Measurements from ENCODE around the gene ARHGAP26. TPM values are rescaled to one million over a fixed set of nuclear protein-coding genes. Genes with fewer than 3 reads are reported as not detected.
A peak's percentile ranks its signal among the peaks of the same experiment; 100 is the strongest.

The ARHGAP26 gene
- total RNA-seq, 1 experiment from 2014 or later: 65.5 TPM

DNA sequence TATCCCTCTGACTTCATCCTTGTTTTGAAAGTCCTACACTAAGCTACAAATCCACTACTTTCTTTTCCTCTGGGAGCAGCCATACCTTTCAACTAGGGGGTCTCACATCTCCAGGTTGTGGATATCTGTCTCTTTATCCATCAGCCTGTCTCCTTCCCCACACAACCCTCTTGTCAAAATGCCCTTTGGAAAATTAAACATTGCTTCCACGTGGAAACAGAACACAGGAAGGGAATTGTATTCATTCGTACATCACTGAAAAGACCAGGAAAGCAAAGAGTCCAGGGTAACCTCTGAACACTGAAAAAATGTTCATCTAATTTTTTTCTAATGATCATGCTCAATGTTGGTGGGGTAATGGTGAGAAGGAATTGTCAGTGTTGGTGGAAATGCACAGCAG is 429.7 kb downstream of the ARHGAP26 start:
- ChIA-PET CTCF (no interaction called here), POLR2A (no interaction called here)
- Histone ChIP-seq H3K27me3 (ENCODE audit: control insufficient read depth, insufficient read depth, low read length) (no peaks in the 10 kb centered on the region), H3K27ac (ENCODE audit: low read length) (0 out of 2 replicates have a peak overlapping the region, but pooled peaks have one; percentile 21), H3K9me3 (ENCODE audit: control insufficient read depth, insufficient read depth, low read depth, low read length) (peaks cover 8% of the 10 kb centered on the region), H3K4me1 (ENCODE audit: control insufficient read depth, insufficient read depth, low read length) (no peaks in the 10 kb centered on the region), H3K36me3 (ENCODE audit: control insufficient read depth, insufficient read depth, low read length) (no peaks in the 10 kb centered on the region), H3K4me3 (ENCODE audit: low read depth in 2 of 2, low read length in 2 of 2) (no peak overlapping the region)
- no peak for DNase-seq (ENCODE audit: low read depth, low spot score)
- no peak for TF ChIP-seq REST (IDR thresholded peaks at IDR 0.05; ENCODE audit: insufficient read depth in 1 of 2, low read depth in 2 of 2, low read length in 1 of 2)
- TF ChIP-seq TCF7L2 (IDR thresholded peaks at IDR 0.05; ENCODE audit: low read depth, low read length): no peak
- TF ChIP-seq SIN3A (IDR thresholded peaks at IDR 0.05; ENCODE audit: borderline replicate concordance, insufficient read depth, low read depth, low read length): no peak
- no peak for TF ChIP-seq POLR2AphosphoS5 (IDR thresholded peaks at IDR 0.05; ENCODE audit: low read depth, low read length)
- TF ChIP-seq CTCF (IDR thresholded peaks at IDR 0.05): no peak
- ATAC-seq: no peak
- no TSS peak for BruUV-seq (replicated peaks)
- in situ Hi-C loops (cut with HindIII; ENCODE audit: low pct_unique_long_range_greater_than_20kb, low sequenced_read_pairs) (no loop called here), intact Hi-C loops (cut with micrococcal nuclease; ENCODE audit: unreplicated experiment) (no loop called here)

GRCh38 chr5:143200781-143201398 is 430.7 kb downstream of the ARHGAP26 start:
- no peaks in the 10 kb centered on the region for H3K36me3 ChIP-seq (ENCODE audit: control insufficient read depth, insufficient read depth, low read length)
- DNase-seq (ENCODE audit: low read depth, low spot score) (no peak), ATAC-seq (peak; percentile 44; the same call in 1 of the 2 replicates)
- intact Hi-C loops (cut with micrococcal nuclease; ENCODE audit: unreplicated experiment) (no loop called here), in situ Hi-C loops (cut with HindIII; ENCODE audit: low pct_unique_long_range_greater_than_20kb, low sequenced_read_pairs) (no loop called here)
- POLR2A ChIA-PET: no interaction called here
- peaks cover 8% of the 10 kb centered on the region for H3K9me3 ChIP-seq (ENCODE audit: control insufficient read depth, insufficient read depth, low read depth, low read length)
- TF ChIP-seq TCF7L2 (IDR thresholded peaks at IDR 0.05; ENCODE audit: low read depth, low read length) (no peak), CTCF (IDR thresholded peaks at IDR 0.05) (no peak), REST (IDR thresholded peaks at IDR 0.05; ENCODE audit: insufficient read depth in 1 of 2, low read depth in 2 of 2, low read length in 1 of 2) (no peak), POLR2AphosphoS5 (IDR thresholded peaks at IDR 0.05; ENCODE audit: low read depth, low read length) (no peak), SIN3A (IDR thresholded peaks at IDR 0.05; ENCODE audit: borderline replicate concordance, insufficient read depth, low read depth, low read length) (no peak)
- H3K4me1 ChIP-seq (ENCODE audit: control insufficient read depth, insufficient read depth, low read length): peaks cover 3% of the 10 kb centered on the region; the same call in 1 of the 2 replicates
- CTCF ChIA-PET: interaction anchor here (0.5 kb wide), 1 partner anchor 238 kb away, joined by 5 read pairs; no protein-coding TSS in a partner anchor
- H3K27me3 ChIP-seq (ENCODE audit: control insufficient read depth, insufficient read depth, low read length): no peaks in the 10 kb centered on the region
- no peak overlapping the region for H3K4me3 ChIP-seq (ENCODE audit: low read depth in 2 of 2, low read length in 2 of 2)
- H3K27ac ChIP-seq (ENCODE audit: low read length): no peak overlapping the region
- no TSS peak for BruUV-seq (replicated peaks)
